Muscle layer of duodenum (tissue), 2 donors: Measurements from ENCODE around the gene UNC50.

Experiments used
- H3K27ac ChIP-seq: one replicate; pipeline ENCODE4 v1.7.0; 2013; ENCODE audit warnings: mild to moderate bottlenecking, low read length
- H3K27me3 ChIP-seq: one replicate; pipeline ENCODE4 v1.7.0; 2013; ENCODE audit warnings: low read depth, mild to moderate bottlenecking, control low read depth, low read length
- H3K36me3 ChIP-seq, 2 donors: one replicate each; pipeline ENCODE4 v1.7.0; 2013; ENCODE audit warnings: low read length in 2 of 2, control low read depth in 1 of 2, mild to moderate bottlenecking in 1 of 2; ENCODE audit not compliant: insufficient read depth in 2 of 2, control insufficient read depth in 1 of 2
- H3K4me1 ChIP-seq, 2 donors: one replicate each; pipeline ENCODE4 v1.7.0; 2013; ENCODE audit warnings: low read length in 2 of 2, mild to moderate bottlenecking in 2 of 2, control low read depth in 1 of 2, moderate library complexity in 1 of 2; ENCODE audit not compliant: insufficient read depth in 2 of 2, control insufficient read depth in 1 of 2
- H3K4me3 ChIP-seq, 2 donors: one replicate each; pipeline ENCODE4 v1.7.0; 2013; ENCODE audit warnings: low read length in 2 of 2, low read depth in 1 of 2, mild to moderate bottlenecking in 1 of 2
- H3K9me3 ChIP-seq, 2 donors: one replicate each; pipeline ENCODE4 v1.7.0; 2013; ENCODE audit warnings: low read length in 2 of 2, control low read depth in 1 of 2, mild to moderate bottlenecking in 1 of 2; ENCODE audit not compliant: control insufficient read depth in 1 of 2
- donor health status: healthy.

UNC50 gene

DNA sequence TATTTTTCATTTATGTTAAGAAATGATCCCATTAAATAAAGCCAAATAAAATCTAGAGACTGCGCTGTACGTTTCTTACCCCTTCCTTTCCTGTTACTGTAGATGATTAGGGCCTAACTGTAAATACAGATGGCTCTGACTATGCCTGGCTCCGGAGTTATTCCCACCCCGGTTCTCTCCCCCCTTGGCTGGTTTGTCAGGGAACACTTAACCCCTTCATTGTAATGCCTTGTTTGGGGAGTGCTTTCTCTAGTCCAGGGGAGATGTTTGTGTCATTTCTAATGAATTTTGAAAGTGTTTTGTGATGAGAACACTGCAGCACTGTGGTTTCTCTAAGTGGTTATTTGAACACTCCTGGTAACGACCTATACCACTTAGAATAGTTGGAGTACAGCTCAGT lies 8.8 kb downstream of the UNC50 start:
- peaks cover 0 to 3% of the 10 kb centered on the region in 2 donors for H3K4me1 ChIP-seq
- peaks cover 54 to 62% of the 10 kb centered on the region in 2 donors for H3K36me3 ChIP-seq
- H3K9me3 ChIP-seq = no peaks in the 10 kb centered on the region
- H3K27me3 ChIP-seq = no peaks in the 10 kb centered on the region
- no peak overlapping the region for H3K4me3 ChIP-seq
- no peak overlapping the region for H3K27ac ChIP-seq

DNA sequence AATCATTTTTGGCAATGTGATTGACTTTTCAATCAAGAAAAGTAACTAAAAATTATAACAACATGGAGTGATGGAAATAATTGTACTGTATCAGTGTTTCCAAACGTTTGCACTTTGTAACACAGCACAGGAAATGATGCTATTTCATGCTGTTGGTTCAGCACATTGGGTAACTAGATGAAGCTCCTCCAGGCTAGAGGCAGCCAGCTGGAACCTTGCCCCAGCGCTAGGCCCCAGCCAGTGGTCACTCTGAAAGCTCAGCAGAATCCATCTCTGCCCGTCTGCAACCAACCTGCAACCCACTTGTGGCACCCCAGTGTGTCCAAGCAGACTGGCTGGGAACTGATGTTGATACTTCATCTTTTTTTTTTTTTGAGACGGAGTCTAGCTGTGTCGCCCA lies 15.3 kb downstream of the UNC50 start:
- Histone ChIP-seq H3K27ac (no peak overlapping the region), H3K9me3 (no peaks in the 10 kb centered on the region), H3K27me3 (no peaks in the 10 kb centered on the region), H3K4me1 (no peaks in the 10 kb centered on the region), H3K36me3 (peaks cover 18 to 22% of the 10 kb centered on the region in 2 donors), H3K4me3 (no peak overlapping the region)

DNA sequence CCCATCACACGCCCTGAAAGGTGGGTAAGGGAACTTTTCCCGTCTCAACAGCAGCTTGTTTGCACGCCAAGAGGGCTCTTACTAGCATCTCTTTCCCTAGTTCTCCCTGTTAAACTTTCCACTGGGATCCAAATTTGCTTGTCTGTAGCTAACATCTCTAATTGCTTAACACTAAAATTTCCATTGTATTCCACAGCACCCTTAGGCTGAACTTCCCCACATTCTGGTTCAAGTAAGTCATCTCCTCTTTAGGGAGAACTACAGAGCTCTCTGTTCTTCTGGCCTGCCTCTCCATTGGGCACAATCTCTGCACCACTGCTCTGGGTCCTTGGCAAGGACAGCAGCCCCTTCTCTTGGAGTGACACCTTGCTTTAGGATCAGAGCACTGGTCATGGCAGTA lies 24.0 kb downstream of the UNC50 start:
- H3K36me3 ChIP-seq = peaks cover 26 to 34% of the 10 kb centered on the region in 2 donors
- H3K9me3 ChIP-seq = no peaks in the 10 kb centered on the region
- no peaks in the 10 kb centered on the region for H3K27me3 ChIP-seq
- H3K27ac ChIP-seq = no peak overlapping the region
- H3K4me1 ChIP-seq = no peaks in the 10 kb centered on the region
- no peak overlapping the region for H3K4me3 ChIP-seq

DNA sequence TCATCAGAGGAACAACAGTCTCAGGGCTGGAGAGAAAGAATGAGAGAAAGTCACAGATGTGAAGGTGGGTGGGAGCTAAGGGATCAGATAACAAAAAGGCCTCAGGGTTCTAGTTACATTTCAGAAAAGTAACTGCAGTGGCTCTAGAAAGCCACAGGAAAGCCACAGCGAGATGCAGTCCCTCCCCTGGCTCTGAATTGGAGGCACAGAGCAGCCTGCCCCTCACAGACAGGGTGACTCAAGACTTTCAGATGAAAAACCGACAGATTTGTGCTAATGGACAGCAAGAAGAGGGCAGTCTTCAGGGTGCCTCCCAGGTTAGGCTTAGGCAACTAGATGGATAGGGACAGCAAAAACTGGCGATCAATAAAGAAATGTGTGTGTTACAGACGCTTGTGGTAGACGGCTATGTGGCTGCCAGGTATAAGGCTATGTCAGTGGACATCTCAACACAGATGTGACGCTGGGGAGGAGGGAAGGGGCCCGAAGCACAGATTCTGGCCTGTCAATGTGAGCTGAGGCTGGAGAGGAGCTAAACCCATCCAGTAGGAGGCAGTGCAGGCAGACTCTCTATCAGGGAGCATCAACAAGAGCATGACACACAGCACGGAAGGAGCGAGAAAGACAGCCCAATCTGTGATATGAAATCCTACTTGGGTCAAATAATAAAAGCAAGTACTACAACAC lies 26.2 kb downstream of the UNC50 start:
- Histone ChIP-seq H3K9me3 (no peaks in the 10 kb centered on the region), H3K27ac (no peak overlapping the region), H3K27me3 (no peaks in the 10 kb centered on the region), H3K4me1 (no peaks in the 10 kb centered on the region), H3K4me3 (no peak overlapping the region), H3K36me3 (peaks cover 31 to 34% of the 10 kb centered on the region in 2 donors)

DNA sequence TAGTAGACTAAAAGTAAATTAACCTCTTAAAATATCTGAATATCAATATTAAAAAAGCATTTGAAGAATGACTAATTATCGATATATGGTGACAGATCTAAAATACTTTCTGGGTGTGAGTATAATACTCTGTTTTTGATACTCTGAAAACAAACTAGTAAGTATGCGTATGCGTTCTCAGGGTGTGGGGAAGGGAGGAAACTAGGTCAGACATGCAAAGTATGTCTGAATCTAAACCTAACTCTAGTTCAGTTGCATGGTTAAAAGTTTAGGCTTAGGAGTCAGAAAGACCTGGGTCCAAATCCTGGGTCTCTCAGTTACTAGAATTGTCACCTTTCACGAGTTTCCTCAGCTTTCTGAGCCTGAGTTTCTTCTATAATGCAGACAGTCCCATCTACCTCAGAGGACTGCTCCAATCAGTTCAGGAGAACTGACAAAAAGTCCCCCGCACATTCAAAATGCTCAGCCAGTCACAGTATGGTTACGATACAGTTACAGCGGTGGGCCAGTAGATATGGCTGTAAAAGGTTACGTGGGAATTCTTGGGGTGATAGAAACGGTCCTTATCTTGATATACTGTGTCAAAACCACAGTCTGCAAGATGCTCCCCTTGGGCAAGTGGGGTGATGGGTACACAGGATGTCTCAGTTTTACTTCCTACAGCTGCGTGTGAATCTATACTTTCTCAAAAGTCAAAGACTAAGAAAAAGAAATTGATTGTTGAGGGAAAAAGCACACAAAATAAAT lies 29.2 kb downstream of the UNC50 start:
- H3K27ac ChIP-seq = no peak overlapping the region

DNA sequence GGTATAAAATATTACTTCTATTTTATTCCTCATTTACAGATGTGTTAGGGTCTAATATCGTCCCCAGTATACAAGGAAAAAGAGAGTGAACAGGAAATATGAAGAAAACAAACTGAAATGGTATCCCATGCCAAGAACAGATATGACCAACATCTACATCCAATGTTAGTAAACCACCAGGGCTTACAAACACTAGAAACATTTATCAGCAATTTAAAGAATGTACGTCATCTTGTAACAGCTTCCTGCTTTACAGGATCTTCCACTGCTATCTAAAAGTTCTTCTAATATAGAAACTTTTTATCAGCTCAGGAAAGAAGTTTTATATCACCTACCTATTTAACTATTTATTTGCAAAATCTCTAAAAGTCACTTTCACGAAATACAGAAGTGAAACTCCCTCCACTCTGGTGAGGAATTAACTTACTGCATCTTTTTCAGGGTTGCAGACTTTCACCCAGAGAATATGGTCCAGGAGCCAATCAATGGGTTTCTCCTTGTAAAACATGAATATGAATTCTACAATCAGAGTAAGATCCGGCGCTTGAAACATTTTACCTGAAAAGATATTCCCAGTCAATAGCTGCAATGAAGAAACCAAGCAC lies 35.2 kb downstream of the UNC50 start:
- Histone ChIP-seq H3K36me3 (peaks cover 26 to 41% of the 10 kb centered on the region in 2 donors), H3K9me3 (no peaks in the 10 kb centered on the region), H3K27me3 (no peaks in the 10 kb centered on the region), H3K4me3 (no peak overlapping the region), H3K27ac (no peak overlapping the region), H3K4me1 (no peaks in the 10 kb centered on the region)

More for the DNA sequence above, 29.2 kb downstream of the UNC50 start:
- H3K9me3 ChIP-seq = no peaks in the 10 kb centered on the region
- H3K36me3 ChIP-seq = peaks cover 35 to 44% of the 10 kb centered on the region in 2 donors
- H3K27me3 ChIP-seq = no peaks in the 10 kb centered on the region
- no peak overlapping the region for H3K4me3 ChIP-seq
- no peaks in the 10 kb centered on the region for H3K4me1 ChIP-seq

DNA sequence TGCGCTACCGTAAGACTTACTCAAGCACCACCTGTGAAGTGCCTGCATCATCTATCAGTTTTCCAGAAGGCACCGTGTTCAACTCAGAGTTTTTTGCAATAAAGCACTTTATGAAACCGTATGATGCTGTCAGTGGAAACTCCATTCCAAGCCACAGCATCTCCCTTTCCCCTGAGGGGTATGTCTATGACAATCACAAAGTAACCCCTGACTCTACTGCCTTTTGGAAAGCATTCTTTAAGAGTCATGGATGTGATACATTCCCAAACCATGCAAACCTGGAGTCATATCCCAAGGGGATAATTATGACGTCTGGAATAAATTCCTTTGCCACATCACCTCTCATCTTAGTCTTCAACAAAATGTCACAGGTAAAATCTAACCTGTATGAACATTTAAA lies 39.2 kb downstream of the UNC50 start:
- Histone ChIP-seq H3K4me3 (no peak overlapping the region), H3K36me3 (peaks cover 14 to 17% of the 10 kb centered on the region in 2 donors), H3K9me3 (no peaks in the 10 kb centered on the region), H3K4me1 (no peaks in the 10 kb centered on the region), H3K27ac (no peak overlapping the region), H3K27me3 (no peaks in the 10 kb centered on the region)

DNA sequence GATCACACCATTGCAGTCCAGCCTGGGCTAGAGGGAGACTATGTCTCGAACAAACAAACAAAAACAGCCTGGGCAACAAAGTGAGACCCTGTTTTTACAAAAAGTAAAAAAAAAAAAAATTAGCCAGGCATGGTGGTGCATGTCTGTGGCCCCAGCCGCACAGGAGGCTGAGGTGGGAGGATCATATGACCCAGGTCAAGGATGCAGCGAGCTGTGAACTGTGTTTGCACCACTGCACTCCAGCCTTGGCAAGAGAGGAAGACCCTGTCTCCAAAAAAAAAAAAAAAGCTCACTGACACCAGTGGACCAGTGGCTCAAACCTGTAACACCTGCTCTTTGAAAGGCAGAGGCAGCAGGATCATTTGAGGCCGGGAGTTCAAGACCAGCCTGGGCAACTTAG lies 40.1 kb downstream of the UNC50 start:
- Histone ChIP-seq H3K36me3 (peaks cover 10 to 14% of the 10 kb centered on the region in 2 donors), H3K27me3 (no peaks in the 10 kb centered on the region), H3K4me1 (no peaks in the 10 kb centered on the region), H3K9me3 (no peaks in the 10 kb centered on the region), H3K27ac (no peak overlapping the region), H3K4me3 (no peak overlapping the region)

DNA sequence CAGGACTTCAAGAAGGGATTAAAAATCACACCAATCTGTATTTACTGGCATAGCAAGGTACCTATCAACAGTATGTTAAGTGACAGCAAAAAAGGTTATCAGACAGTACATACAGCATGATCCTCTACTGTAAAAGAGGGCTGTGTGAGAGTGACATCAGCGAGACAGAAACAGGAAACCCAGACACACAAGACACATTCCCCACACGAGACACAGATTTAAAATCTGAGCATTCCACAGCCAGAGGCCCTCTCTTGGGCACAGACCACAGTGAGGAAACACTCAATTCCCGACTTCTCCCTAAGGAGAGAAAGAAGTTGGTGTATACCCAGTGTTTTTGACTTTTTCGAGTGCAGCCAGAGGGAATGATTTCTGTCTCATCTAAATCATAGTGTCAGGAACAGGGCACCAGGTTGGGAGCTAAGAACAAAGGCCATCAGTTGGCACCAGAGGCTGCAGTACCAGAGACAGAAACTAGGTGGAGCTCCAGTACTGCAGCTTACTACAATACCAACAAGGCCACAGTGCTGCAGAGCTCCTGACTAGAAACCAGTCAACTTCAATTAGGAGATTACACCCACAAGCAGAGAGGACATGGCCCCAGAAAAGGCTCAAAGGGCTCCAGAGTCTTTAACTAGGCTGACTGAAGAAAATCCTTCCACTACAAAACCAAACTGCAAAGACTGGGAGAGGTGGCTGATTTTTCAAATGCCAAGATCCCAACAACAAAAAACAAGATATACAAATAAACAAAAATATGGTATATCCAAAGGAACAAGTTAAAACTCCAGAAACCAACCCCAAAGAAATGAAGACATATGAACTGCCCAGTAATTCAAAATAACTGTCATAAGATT lies 41.0 kb downstream of the UNC50 start:
- H3K9me3 ChIP-seq = no peaks in the 10 kb centered on the region
- no peak overlapping the region for H3K4me3 ChIP-seq
- H3K36me3 ChIP-seq = peaks cover 10 to 14% of the 10 kb centered on the region in 2 donors
- no peaks in the 10 kb centered on the region for H3K4me1 ChIP-seq
- H3K27me3 ChIP-seq = no peaks in the 10 kb centered on the region
- no peak overlapping the region for H3K27ac ChIP-seq

DNA sequence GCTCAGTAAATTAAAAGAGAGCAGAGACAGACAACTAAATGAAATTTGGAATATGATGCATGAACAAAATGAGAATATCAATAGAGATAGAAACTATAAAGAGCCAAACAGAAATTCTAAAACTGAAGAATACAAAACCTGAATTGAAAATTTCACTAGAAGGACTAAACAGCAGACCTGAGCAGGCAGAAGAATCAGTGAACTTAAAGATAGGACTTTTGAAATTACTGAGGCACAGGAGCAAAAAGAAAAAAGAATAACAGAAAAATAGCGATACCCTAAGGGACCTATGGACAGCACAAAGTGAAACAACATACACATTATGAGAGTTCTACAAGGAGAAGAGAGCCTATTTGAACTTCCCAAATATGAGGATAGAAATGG lies 41.6 kb downstream of the UNC50 start:
- H3K27ac ChIP-seq = no peak overlapping the region
- no peaks in the 10 kb centered on the region for H3K27me3 ChIP-seq
- H3K4me3 ChIP-seq = no peak overlapping the region
- no peaks in the 10 kb centered on the region for H3K9me3 ChIP-seq
- peaks cover 10 to 11% of the 10 kb centered on the region in 2 donors for H3K36me3 ChIP-seq
- no peaks in the 10 kb centered on the region for H3K4me1 ChIP-seq

DNA sequence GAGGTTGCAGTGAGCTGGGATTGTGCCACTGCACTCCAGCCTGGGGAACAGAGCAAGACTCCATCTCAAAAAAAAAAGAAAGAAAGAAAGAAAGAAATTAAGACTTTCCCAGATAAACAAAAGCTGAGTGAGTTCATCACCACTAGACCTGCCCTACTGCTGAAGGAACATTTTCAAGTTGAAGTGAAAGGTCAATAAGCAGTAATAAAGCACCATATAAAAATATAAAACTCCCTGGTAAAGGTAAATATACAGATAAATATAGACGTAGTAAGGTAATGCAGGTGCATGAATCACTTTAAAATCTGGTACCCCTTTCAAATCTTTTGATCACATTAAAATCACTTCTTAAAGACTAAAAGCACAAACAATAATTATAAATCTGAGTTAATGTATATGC lies 42.6 kb downstream of the UNC50 start:
- Histone ChIP-seq H3K27ac (no peak overlapping the region), H3K36me3 (peaks cover 7 to 10% of the 10 kb centered on the region in 2 donors), H3K4me3 (no peak overlapping the region), H3K27me3 (no peaks in the 10 kb centered on the region), H3K9me3 (no peaks in the 10 kb centered on the region), H3K4me1 (no peaks in the 10 kb centered on the region)
